Measurements from ENCODE around the gene OTOF. TPM values are rescaled to one million over a fixed set of nuclear protein-coding genes. Genes with fewer than 3 reads are reported as not detected.

The OTOF gene
- total RNA-seq, 1 experiment from 2014 or later, result 0.08 TPM

- H3K36me3 ChIP-seq, result no peaks in the 10 kb centered on the region
- H3K4me3 ChIP-seq, result no peak overlapping the region
- no peaks in the 10 kb centered on the region; the same call in 1 of the 2 replicates for H3K4me1 ChIP-seq
- no peaks in the 10 kb centered on the region for H3K9me3 ChIP-seq (replicated peaks)
- no peak for DNase-seq
- H3K27ac ChIP-seq, result no peak overlapping the region
- H3K27me3 ChIP-seq, result peaks cover 13% of the 10 kb centered on the region
These were observed 17.8 kb downstream of the OTOF start for GRCh38 chr2:26459991-26460612.

GRCh38 chr2:26458365-26459042 is 19.4 kb downstream of the OTOF start:
- H3K4me1 ChIP-seq, result no peaks in the 10 kb centered on the region; the same call in 1 of the 2 replicates
- no peak for DNase-seq
- no peaks in the 10 kb centered on the region for H3K9me3 ChIP-seq (replicated peaks)
- H3K36me3 ChIP-seq, result no peaks in the 10 kb centered on the region
- H3K27ac ChIP-seq, result no peak overlapping the region
- H3K27me3 ChIP-seq, result peaks cover 13% of the 10 kb centered on the region
- no peak overlapping the region for H3K4me3 ChIP-seq

- Histone ChIP-seq H3K4me1 (no peaks in the 10 kb centered on the region), H3K36me3 (no peaks in the 10 kb centered on the region), H3K4me3 (no peak overlapping the region), H3K9me3 (replicated peaks) (no peaks in the 10 kb centered on the region), H3K27me3 (peaks cover 13% of the 10 kb centered on the region), H3K27ac (no peak overlapping the region)
- DNase-seq, result no peak
These were observed 20.1 kb downstream of the OTOF start for GRCh38 chr2:26457695-26458364.

GRCh38 chr2:26457251-26457666 is 20.7 kb downstream of the OTOF start:
- H3K27me3 ChIP-seq, result peaks cover 13% of the 10 kb centered on the region
- H3K4me3 ChIP-seq, result no peak overlapping the region
- no peak for DNase-seq
- no peaks in the 10 kb centered on the region for H3K36me3 ChIP-seq
- no peaks in the 10 kb centered on the region for H3K9me3 ChIP-seq (replicated peaks)
- H3K27ac ChIP-seq, result no peak overlapping the region
- no peaks in the 10 kb centered on the region for H3K4me1 ChIP-seq

- Histone ChIP-seq H3K27me3 (peaks cover 13% of the 10 kb centered on the region), H3K4me3 (no peak overlapping the region), H3K4me1 (no peaks in the 10 kb centered on the region), H3K36me3 (no peaks in the 10 kb centered on the region), H3K27ac (no peak overlapping the region), H3K9me3 (replicated peaks) (peaks cover 2% of the 10 kb centered on the region; the same call in 1 of the 2 replicates)
- no peak for DNase-seq
These were observed 21.3 kb downstream of the OTOF start for GRCh38 chr2:26456440-26457250.

- H3K9me3 ChIP-seq (replicated peaks), result peaks cover 7% of the 10 kb centered on the region; the same call in 1 of the 2 replicates
- H3K27me3 ChIP-seq, result peaks cover 13% of the 10 kb centered on the region
- no peaks in the 10 kb centered on the region for H3K36me3 ChIP-seq
- H3K27ac ChIP-seq, result no peak overlapping the region
- no peaks in the 10 kb centered on the region for H3K4me1 ChIP-seq
- H3K4me3 ChIP-seq, result no peak overlapping the region
- DNase-seq, result no peak
These were observed 22.1 kb downstream of the OTOF start for GRCh38 chr2:26455670-26456439.

- Histone ChIP-seq H3K36me3 (no peaks in the 10 kb centered on the region), H3K9me3 (replicated peaks) (peaks cover 7% of the 10 kb centered on the region; the same call in 1 of the 2 replicates), H3K27me3 (peaks cover 13% of the 10 kb centered on the region), H3K27ac (no peak overlapping the region), H3K4me3 (no peak overlapping the region), H3K4me1 (no peaks in the 10 kb centered on the region)
- DNase-seq, result no peak
These were observed 22.8 kb downstream of the OTOF start for GRCh38 chr2:26455037-26455669.

GRCh38 chr2:26454561-26455001 is 23.3 kb downstream of the OTOF start:
- H3K27ac ChIP-seq, result no peak overlapping the region
- no peaks in the 10 kb centered on the region for H3K36me3 ChIP-seq
- H3K9me3 ChIP-seq (replicated peaks), result peaks cover 7% of the 10 kb centered on the region; the same call in 1 of the 2 replicates
- DNase-seq, result no peak
- H3K4me3 ChIP-seq, result no peak overlapping the region
- no peaks in the 10 kb centered on the region for H3K4me1 ChIP-seq
- H3K27me3 ChIP-seq, result peaks cover 13% of the 10 kb centered on the region

- Histone ChIP-seq H3K27ac (no peak overlapping the region), H3K36me3 (no peaks in the 10 kb centered on the region), H3K4me1 (no peaks in the 10 kb centered on the region), H3K4me3 (no peak overlapping the region), H3K9me3 (replicated peaks) (peaks cover 7% of the 10 kb centered on the region; the same call in 1 of the 2 replicates), H3K27me3 (peaks cover 13% of the 10 kb centered on the region)
- DNase-seq, result no peak
These were observed 24.2 kb downstream of the OTOF start for GRCh38 chr2:26453421-26454329.

GRCh38 chr2:26451700-26452099 is 26.2 kb downstream of the OTOF start:
- no peak for DNase-seq

GRCh38 chr2:26450031-26450635 is 27.8 kb downstream of the OTOF start:
- Histone ChIP-seq H3K27me3 (no peaks in the 10 kb centered on the region), H3K4me3 (no peak overlapping the region), H3K36me3 (no peaks in the 10 kb centered on the region), H3K27ac (no peak overlapping the region), H3K4me1 (no peaks in the 10 kb centered on the region), H3K9me3 (replicated peaks) (peaks cover 7% of the 10 kb centered on the region; the same call in 1 of the 2 replicates)
- no peak for DNase-seq

More at GRCh38 chr2:26451700-26452099, 26.2 kb downstream of the OTOF start:
- H3K9me3 ChIP-seq (replicated peaks), result peaks cover 7% of the 10 kb centered on the region; the same call in 1 of the 2 replicates
- no peaks in the 10 kb centered on the region for H3K36me3 ChIP-seq
- no peaks in the 10 kb centered on the region for H3K4me1 ChIP-seq
- no peaks in the 10 kb centered on the region for H3K27me3 ChIP-seq
- no peak overlapping the region for H3K27ac ChIP-seq
- no peak overlapping the region for H3K4me3 ChIP-seq

- H3K4me1 ChIP-seq, result no peaks in the 10 kb centered on the region
- H3K36me3 ChIP-seq, result no peaks in the 10 kb centered on the region
- H3K27me3 ChIP-seq, result no peaks in the 10 kb centered on the region
- H3K9me3 ChIP-seq (replicated peaks), result peaks cover 7% of the 10 kb centered on the region; the same call in 1 of the 2 replicates
- H3K4me3 ChIP-seq, result no peak overlapping the region
- no peak for DNase-seq
- H3K27ac ChIP-seq, result no peak overlapping the region
These were observed 28.5 kb downstream of the OTOF start for GRCh38 chr2:26449278-26450030.

All from SJCRH30 (cell line).